Keratinocyte (primary cell): ENCODE measurements around the gene HIVEP2.

Source experiments
- EZH2 ChIP-seq: IDR thresholded peaks from one replicate; pipeline ENCODE4 v1.6.1; 2012; ENCODE audit warnings: inconsistent platforms, mild to moderate bottlenecking, low read length, moderate library complexity
- TF ChIP-seq, protein P1 (sequence below), 3 experiments: IDR thresholded peaks in 1 of 3; conservative IDR thresholded peaks in 1 of 3; optimal IDR thresholded peaks in 1 of 3; 2 replicates in 2 of 3; 3 replicates in 1 of 3; pipeline versions ENCODE3 to v1.5.1; 2011; ENCODE audit warnings: low read length in 3 of 3, mild to moderate bottlenecking in 3 of 3, moderate library complexity in 2 of 3, control low read depth in 1 of 3, inconsistent platforms in 1 of 3; ENCODE audit not compliant: insufficient read depth in 2 of 3; ENCODE audit errors: extremely low read depth in 1 of 3

DNA sequence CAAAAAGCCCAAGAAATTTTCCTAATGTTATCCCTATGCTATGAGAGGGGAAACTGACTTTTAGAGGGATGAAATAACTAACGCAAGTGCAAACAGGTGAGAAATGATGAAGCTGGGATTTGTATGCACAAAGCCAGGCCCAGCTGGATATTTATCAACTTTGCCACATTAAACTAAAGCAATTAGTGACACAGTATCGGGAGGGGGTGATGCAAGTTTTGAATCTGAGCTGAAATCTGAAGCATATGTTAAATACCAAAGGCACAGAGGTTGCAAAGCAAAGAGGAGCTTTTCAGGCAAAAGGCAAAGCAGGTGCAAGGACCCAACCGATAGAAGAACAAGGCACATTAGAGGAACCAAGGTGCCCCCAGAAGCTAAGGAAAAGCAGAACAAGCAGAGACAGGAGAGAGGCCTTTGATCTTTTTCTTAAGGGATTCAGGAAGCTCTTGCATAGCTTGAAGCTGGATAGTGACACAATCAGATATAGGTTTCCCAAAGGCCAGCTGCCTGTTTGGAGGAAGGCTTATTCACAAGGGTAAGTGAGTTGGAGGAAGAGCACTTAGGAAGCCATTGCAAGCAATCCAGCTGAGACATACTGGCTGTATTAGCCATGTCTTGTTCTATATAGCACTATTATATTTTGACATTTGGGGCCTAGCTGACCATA, 207.5 kb downstream of the HIVEP2 start:
- TF ChIP-seq, protein P1, sequence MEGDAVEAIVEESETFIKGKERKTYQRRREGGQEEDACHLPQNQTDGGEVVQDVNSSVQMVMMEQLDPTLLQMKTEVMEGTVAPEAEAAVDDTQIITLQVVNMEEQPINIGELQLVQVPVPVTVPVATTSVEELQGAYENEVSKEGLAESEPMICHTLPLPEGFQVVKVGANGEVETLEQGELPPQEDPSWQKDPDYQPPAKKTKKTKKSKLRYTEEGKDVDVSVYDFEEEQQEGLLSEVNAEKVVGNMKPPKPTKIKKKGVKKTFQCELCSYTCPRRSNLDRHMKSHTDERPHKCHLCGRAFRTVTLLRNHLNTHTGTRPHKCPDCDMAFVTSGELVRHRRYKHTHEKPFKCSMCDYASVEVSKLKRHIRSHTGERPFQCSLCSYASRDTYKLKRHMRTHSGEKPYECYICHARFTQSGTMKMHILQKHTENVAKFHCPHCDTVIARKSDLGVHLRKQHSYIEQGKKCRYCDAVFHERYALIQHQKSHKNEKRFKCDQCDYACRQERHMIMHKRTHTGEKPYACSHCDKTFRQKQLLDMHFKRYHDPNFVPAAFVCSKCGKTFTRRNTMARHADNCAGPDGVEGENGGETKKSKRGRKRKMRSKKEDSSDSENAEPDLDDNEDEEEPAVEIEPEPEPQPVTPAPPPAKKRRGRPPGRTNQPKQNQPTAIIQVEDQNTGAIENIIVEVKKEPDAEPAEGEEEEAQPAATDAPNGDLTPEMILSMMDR (optimal IDR thresholded peaks at IDR 0.05 in 1 of 3, IDR thresholded peaks at IDR 0.05 in 1 of 3, conservative IDR thresholded peaks at IDR 0.05 in 1 of 3; ENCODE audit: extremely low read depth in 1 of 3, insufficient read depth in 2 of 3, low read length in 3 of 3), result no peak
- TF ChIP-seq EZH2, result no peak
